Neuronal stem cell (in vitro differentiated cells): Measurements from ENCODE around the gene UPP1.
A peak's percentile ranks its signal among the peaks of the same experiment; 100 is the strongest.

Experiments
- DNase-seq: peaks from one replicate; pipeline ENCODE4 v3.0.0-alpha.2; 2013; ENCODE audit warnings: low spot score
- H2AFZ ChIP-seq: one replicate; pipeline ENCODE4 v1.6.1; 2013; ENCODE audit warnings: mild to moderate bottlenecking, low read length, inconsistent platforms
- H2AK5ac ChIP-seq: 2 replicates; pipeline ENCODE4 v1.6.1; 2013; ENCODE audit warnings: low read depth, mild to moderate bottlenecking, inconsistent platforms, low read length, moderate library complexity, mixed read lengths
- H2BK120ac ChIP-seq: 2 replicates; pipeline ENCODE4 v1.6.1; 2013; ENCODE audit warnings: low read depth, mild to moderate bottlenecking, inconsistent platforms, low read length, moderate library complexity, mixed read lengths
- H2BK12ac ChIP-seq: one replicate; pipeline ENCODE4 v1.6.1; 2013; ENCODE audit warnings: low read length, inconsistent platforms
- H2BK15ac ChIP-seq: 2 replicates; pipeline ENCODE4 v1.6.1; 2013; ENCODE audit warnings: mild to moderate bottlenecking, low read length, inconsistent platforms, mixed read lengths
- H2BK5ac ChIP-seq: one replicate; pipeline ENCODE4 v1.6.1; 2013; ENCODE audit warnings: inconsistent platforms, mild to moderate bottlenecking, low read length, moderate library complexity
- H3K14ac ChIP-seq: one replicate; pipeline ENCODE4 v1.6.1; 2013; ENCODE audit warnings: low read length, inconsistent platforms
- H3K18ac ChIP-seq: 2 replicates; pipeline ENCODE4 v1.6.1; 2013; ENCODE audit warnings: low read length, inconsistent platforms
- H3K23ac ChIP-seq: 2 replicates; pipeline ENCODE4 v1.6.1; 2013; ENCODE audit warnings: low read depth, mild to moderate bottlenecking, mixed read lengths, low read length, inconsistent platforms; ENCODE audit not compliant: poor library complexity
- H3K27ac ChIP-seq: replicated peaks from 3 replicates; pipeline ENCODE4 v1.5.1; 2013; ENCODE audit warnings: low read length, inconsistent platforms
- H3K27me3 ChIP-seq, 3 experiments: 2 replicates each; pipeline ENCODE4 v1.6.1; 2013; ENCODE audit warnings: low read length in 3 of 3, mild to moderate bottlenecking in 2 of 3, inconsistent platforms in 1 of 3, low read depth in 1 of 3, mixed read lengths in 1 of 3, moderate library complexity in 1 of 3; ENCODE audit not compliant: control insufficient read depth in 3 of 3, insufficient read depth in 3 of 3
- H3K36me3 ChIP-seq, 2 donors: replicated peaks in 1 of 2; 2 replicates each; pipeline ENCODE4 v1.6.1; 2013; ENCODE audit warnings: low read length in 2 of 2; ENCODE audit not compliant: control insufficient read depth in 2 of 2, insufficient read depth in 2 of 2
- H3K4ac ChIP-seq: 2 replicates; pipeline ENCODE4 v1.6.1; 2013; ENCODE audit warnings: inconsistent platforms, mild to moderate bottlenecking, low read length, moderate library complexity
- H3K4me1 ChIP-seq, 2 donors: 1 replicate in 1 of 2; 2 replicates in 1 of 2; pipeline ENCODE4 v1.6.1; 2013; ENCODE audit warnings: low read length in 2 of 2, low read depth in 1 of 2; ENCODE audit not compliant: control insufficient read depth in 2 of 2, insufficient read depth in 1 of 2
- H3K4me2 ChIP-seq: one replicate; pipeline ENCODE4 v1.6.1; 2013; ENCODE audit warnings: mild to moderate bottlenecking, low read length, inconsistent platforms; ENCODE audit not compliant: insufficient read depth, poor library complexity, severe bottlenecking
- H3K4me3 ChIP-seq, 2 donors: 2 replicates each; pipeline ENCODE4 v1.5.1; 2013; ENCODE audit warnings: low read length in 2 of 2, mild to moderate bottlenecking in 2 of 2, inconsistent platforms in 1 of 2, moderate library complexity in 1 of 2
- H3K79me1 ChIP-seq: one replicate; pipeline ENCODE4 v1.6.1; 2013; ENCODE audit warnings: low read depth, mild to moderate bottlenecking, inconsistent platforms, low read length, moderate library complexity
- H3K9ac ChIP-seq: one replicate; pipeline ENCODE4 v1.6.1; 2013; ENCODE audit warnings: mild to moderate bottlenecking, low read depth, low read length, inconsistent platforms; ENCODE audit not compliant: poor library complexity
- H3K9me3 ChIP-seq, 2 donors: replicated peaks in 1 of 2; 2 replicates each; pipeline versions ENCODE3 to v1.6.1; 2013; ENCODE audit warnings: low read length in 2 of 2, mild to moderate bottlenecking in 2 of 2, inconsistent platforms in 1 of 2, low read depth in 1 of 2, mixed read lengths in 1 of 2, moderate library complexity in 1 of 2; ENCODE audit not compliant: control insufficient read depth in 2 of 2, insufficient read depth in 1 of 2
- H4K8ac ChIP-seq: one replicate; pipeline ENCODE4 v1.6.1; 2013; ENCODE audit warnings: low read depth, mild to moderate bottlenecking, inconsistent platforms, low read length, moderate library complexity
- H4K91ac ChIP-seq: one replicate; pipeline ENCODE4 v1.6.1; 2013; ENCODE audit warnings: low read length, low read depth, mild to moderate bottlenecking, inconsistent platforms; ENCODE audit not compliant: poor library complexity
- WGBS, 2 donors: extraction: QIAGEN DNeasy Blood & Tissue Kit; methylation state at CpG; one replicate each; pipeline ENCODE4 v1.1.7; 2013; ENCODE audit warnings: missing lambda C conversion rate in 2 of 2, mixed read lengths in 1 of 2; ENCODE audit not compliant: insufficient read length in 2 of 2, insufficient replicate concordance in 1 of 2; ENCODE audit errors: extremely low coverage in 2 of 2; 5-methylcytosine and 5-hydroxymethylcytosine counted together

Gene UPP1

DNA sequence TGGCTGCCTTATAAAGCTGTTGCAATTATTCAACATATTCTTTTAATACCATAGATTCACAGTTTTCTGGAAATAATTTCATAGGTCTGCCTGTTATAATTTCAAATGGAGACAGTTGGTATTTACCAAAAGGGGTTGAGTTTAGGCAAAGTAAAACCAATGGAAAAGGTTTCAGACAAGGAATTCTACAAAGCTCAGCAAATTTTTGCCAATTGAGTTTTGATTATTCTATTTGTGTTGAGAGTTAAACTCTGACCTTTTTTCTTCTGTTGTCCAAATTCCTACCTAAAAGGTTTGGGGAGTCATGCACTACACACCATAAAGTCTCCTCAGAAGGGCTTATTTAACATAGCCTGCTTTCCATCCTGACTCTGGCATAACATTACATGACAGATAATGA lies 43.7 kb downstream of the UPP1 start:
- H3K79me1 ChIP-seq, result no peaks in the 10 kb centered on the region
- no peak overlapping the region for H2AK5ac ChIP-seq
- H2BK5ac ChIP-seq, result no peak overlapping the region
- H3K27ac ChIP-seq, result no peak overlapping the region
- H2BK12ac ChIP-seq, result no peak overlapping the region
- H3K23ac ChIP-seq, result no peak overlapping the region
- H3K18ac ChIP-seq, result no peak overlapping the region
- no peak overlapping the region for H3K4me3 ChIP-seq
- H3K27me3 ChIP-seq, result no peaks in the 10 kb centered on the region
- no peak overlapping the region for H4K91ac ChIP-seq
- no peak overlapping the region for H3K9ac ChIP-seq
- no peak overlapping the region for H4K8ac ChIP-seq
- H3K4me2 ChIP-seq, result no peak overlapping the region
- H3K36me3 ChIP-seq, result no peaks in the 10 kb centered on the region
- H3K4ac ChIP-seq, result no peak overlapping the region
- H2BK15ac ChIP-seq, result no peak overlapping the region
- no peak overlapping the region for H2AFZ ChIP-seq
- no peak for DNase-seq
- H3K14ac ChIP-seq, result no peak overlapping the region
- H2BK120ac ChIP-seq, result no peak overlapping the region
- no peaks in the 10 kb centered on the region for H3K4me1 ChIP-seq
- no peaks in the 10 kb centered on the region for H3K9me3 ChIP-seq

DNA sequence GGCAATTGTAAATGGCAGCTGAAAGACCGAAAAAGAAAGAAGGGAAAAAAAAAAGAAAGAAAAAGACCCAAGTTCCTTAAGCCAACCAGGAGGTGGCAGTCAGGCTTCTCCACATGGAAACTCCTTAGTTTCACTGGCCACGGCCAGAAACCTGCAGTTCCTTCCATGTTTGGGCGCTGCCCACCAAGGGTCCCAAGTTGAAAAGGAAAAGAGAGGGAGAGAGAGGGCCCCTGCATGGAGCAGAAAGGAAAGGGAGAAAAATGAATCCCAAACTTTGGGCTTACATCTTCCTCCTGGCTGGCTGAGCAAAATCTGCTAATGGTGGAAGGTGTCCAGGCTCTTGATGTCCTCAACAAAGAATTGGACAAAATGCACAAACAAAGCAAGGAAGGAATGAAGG lies 50.4 kb downstream of the UPP1 start:
- Histone ChIP-seq H2BK120ac (no peak overlapping the region), H3K9me3 (no peaks in the 10 kb centered on the region), H3K4me1 (no peaks in the 10 kb centered on the region), H4K91ac (no peak overlapping the region), H3K4me2 (no peak overlapping the region), H3K27me3 (no peaks in the 10 kb centered on the region), H2BK15ac (no peak overlapping the region), H4K8ac (no peak overlapping the region), H3K4ac (no peak overlapping the region), H3K4me3 (no peak overlapping the region), H3K14ac (no peak overlapping the region), H3K23ac (no peak overlapping the region), H3K9ac (no peak overlapping the region), H2AFZ (peak overlapping the region; percentile 75), H2AK5ac (no peak overlapping the region), H3K36me3 (no peaks in the 10 kb centered on the region), H2BK5ac (no peak overlapping the region), H3K79me1 (no peaks in the 10 kb centered on the region), H3K27ac (no peak overlapping the region), H3K18ac (no peak overlapping the region), H2BK12ac (no peak overlapping the region)
- WGBS, 2 donors, result no CpG with 5 or more reads among the region's 3 CpGs
- DNase-seq, result no peak

DNA sequence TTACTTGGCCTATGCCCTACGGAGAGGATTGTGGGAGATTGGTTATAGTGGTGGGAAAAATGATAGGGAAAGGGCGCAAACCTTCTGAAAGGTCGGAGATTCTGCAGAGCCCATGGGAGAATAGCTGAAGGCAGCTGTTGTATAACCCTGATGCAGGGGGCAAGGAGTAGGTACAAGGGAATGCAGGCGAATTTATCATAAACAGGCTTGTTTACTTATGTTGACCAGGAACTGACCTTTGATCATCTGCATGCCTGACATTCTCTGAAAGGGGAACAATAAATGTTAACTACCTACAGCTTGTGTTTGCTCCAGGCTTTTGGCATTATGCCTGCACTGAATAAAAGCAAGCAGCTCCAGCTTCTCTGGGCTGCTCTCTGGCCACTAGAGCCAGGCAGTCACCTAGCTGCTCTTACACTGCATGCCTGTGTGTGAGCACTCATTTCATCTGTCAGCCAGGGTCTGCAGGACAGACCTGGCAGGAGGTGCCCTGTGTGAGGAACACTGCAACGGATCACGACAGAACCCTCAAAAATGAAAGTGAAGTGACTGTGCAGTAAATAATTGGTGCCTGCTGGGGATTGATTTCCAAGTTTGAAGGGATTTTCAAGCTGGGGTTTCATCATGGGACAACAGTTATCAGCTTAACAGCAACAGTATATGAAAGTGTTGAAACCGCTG lies 51.1 kb downstream of the UPP1 start:
- no peak overlapping the region for H4K91ac ChIP-seq
- H3K27me3 ChIP-seq, result no peaks in the 10 kb centered on the region
- H3K23ac ChIP-seq, result no peak overlapping the region
- no peaks in the 10 kb centered on the region for H3K79me1 ChIP-seq
- H4K8ac ChIP-seq, result no peak overlapping the region
- no peak overlapping the region for H3K9ac ChIP-seq
- no peak overlapping the region for H3K4me2 ChIP-seq
- H2AK5ac ChIP-seq, result no peak overlapping the region
- H2BK120ac ChIP-seq, result no peak overlapping the region
- H3K27ac ChIP-seq, result no peak overlapping the region
- H3K36me3 ChIP-seq, result no peaks in the 10 kb centered on the region
- WGBS, 2 donors, result no CpG with 5 or more reads among the region's 7 CpGs
- no peak overlapping the region for H2BK15ac ChIP-seq
- no peak overlapping the region for H2BK5ac ChIP-seq
- DNase-seq, result no peak
- H3K4me1 ChIP-seq, result no peaks in the 10 kb centered on the region
- H3K4me3 ChIP-seq, result no peak overlapping the region
- H3K9me3 ChIP-seq, result no peaks in the 10 kb centered on the region
- H3K14ac ChIP-seq, result no peak overlapping the region
- H2AFZ ChIP-seq, result peak overlapping the region; percentile 48
- H3K18ac ChIP-seq, result no peak overlapping the region
- H2BK12ac ChIP-seq, result no peak overlapping the region
- H3K4ac ChIP-seq, result no peak overlapping the region

DNA sequence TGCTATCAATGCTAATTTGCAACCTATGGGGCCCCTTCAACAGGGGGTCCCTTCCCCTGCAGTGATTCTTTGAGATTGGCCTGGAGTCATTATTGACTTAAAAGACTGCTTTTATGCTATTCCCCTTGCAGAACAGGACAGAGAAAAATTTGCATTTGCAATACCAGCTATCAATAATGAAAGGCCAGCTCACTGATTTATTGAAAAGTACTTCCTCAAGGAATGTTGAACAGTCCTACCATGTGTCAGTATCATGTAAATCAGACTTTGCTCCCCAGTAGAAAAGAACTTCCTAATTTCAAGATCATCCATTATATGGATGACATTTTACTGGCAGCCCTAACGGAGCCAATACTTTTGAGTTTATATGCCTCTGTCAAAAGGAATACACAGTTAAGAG lies 52.5 kb downstream of the UPP1 start:
- Histone ChIP-seq H3K36me3 (no peaks in the 10 kb centered on the region), H3K79me1 (no peaks in the 10 kb centered on the region), H3K9ac (no peak overlapping the region), H2BK5ac (no peak overlapping the region), H3K27ac (no peak overlapping the region), H3K9me3 (no peaks in the 10 kb centered on the region), H3K4me1 (no peaks in the 10 kb centered on the region), H2BK120ac (no peak overlapping the region), H3K23ac (no peak overlapping the region), H2BK15ac (no peak overlapping the region), H3K14ac (no peak overlapping the region), H3K18ac (no peak overlapping the region), H2AFZ (no peak overlapping the region), H2BK12ac (no peak overlapping the region), H3K4me2 (no peak overlapping the region), H2AK5ac (no peak overlapping the region), H4K91ac (no peak overlapping the region), H3K27me3 (no peaks in the 10 kb centered on the region), H3K4me3 (no peak overlapping the region), H3K4ac (no peak overlapping the region), H4K8ac (no peak overlapping the region)
- DNase-seq, result no peak
- WGBS, 2 donors, result no CpG with 5 or more reads among the region's 1 CpG
